Ectodermal cell (in vitro differentiated cells): ENCODE results near the gene SYVN1.

ENCODE experiments used
- H3K27ac ChIP-seq: 2 replicates; pipeline ENCODE4 v1.7.0; 2013; ENCODE audit warnings: mild to moderate bottlenecking, low read depth, low read length; ENCODE audit not compliant: insufficient read depth, poor library complexity, severe bottlenecking
- H3K27me3 ChIP-seq: 2 replicates; pipeline ENCODE4 v1.7.0; 2013; ENCODE audit warnings: mild to moderate bottlenecking, low read length; ENCODE audit not compliant: insufficient read depth, control insufficient read depth, poor library complexity, severe bottlenecking
- H3K36me3 ChIP-seq: one replicate; pipeline ENCODE4 v1.7.0; 2013; ENCODE audit warnings: low read length; ENCODE audit not compliant: control insufficient read depth, insufficient read depth
- H3K4me1 ChIP-seq: one replicate; pipeline ENCODE4 v1.7.0; 2013; ENCODE audit warnings: low read length; ENCODE audit not compliant: control insufficient read depth, insufficient read depth
- H3K4me3 ChIP-seq: 2 replicates; pipeline ENCODE4 v1.7.0; 2013; ENCODE audit warnings: low read depth, low read length, control low read depth; ENCODE audit not compliant: insufficient read depth
- H3K9me3 ChIP-seq: 2 replicates; pipeline ENCODE4 v1.7.0; 2013; ENCODE audit warnings: mild to moderate bottlenecking, low read length, moderate library complexity; ENCODE audit not compliant: control insufficient read depth
- WGBS, 2 experiments: methylation state at CpG; one replicate each; pipeline ENCODE4 v1.1.7; 2013; ENCODE audit warnings: missing lambda C conversion rate in 2 of 2; 5-methylcytosine and 5-hydroxymethylcytosine counted together

Gene SYVN1

GRCh38 chr11:65127473-65128181, 6.7 kb downstream of the SYVN1 start:
- Histone ChIP-seq H3K27me3 (no peaks in the 10 kb centered on the region), H3K36me3 (peaks cover 20% of the 10 kb centered on the region), H3K4me3 (no peak overlapping the region), H3K9me3 (no peaks in the 10 kb centered on the region), H3K4me1 (no peaks in the 10 kb centered on the region), H3K27ac (no peak overlapping the region)
- WGBS, 2 experiments: 93 to 96% methylated on average over 12 of the region's 12 CpGs

GRCh38 chr11:65126624-65127274, 7.6 kb downstream of the SYVN1 start:
- WGBS, 2 experiments: 91 to 96% methylated on average over 6 of the region's 6 CpGs
- H3K36me3 ChIP-seq: peaks cover 20% of the 10 kb centered on the region

DNA sequence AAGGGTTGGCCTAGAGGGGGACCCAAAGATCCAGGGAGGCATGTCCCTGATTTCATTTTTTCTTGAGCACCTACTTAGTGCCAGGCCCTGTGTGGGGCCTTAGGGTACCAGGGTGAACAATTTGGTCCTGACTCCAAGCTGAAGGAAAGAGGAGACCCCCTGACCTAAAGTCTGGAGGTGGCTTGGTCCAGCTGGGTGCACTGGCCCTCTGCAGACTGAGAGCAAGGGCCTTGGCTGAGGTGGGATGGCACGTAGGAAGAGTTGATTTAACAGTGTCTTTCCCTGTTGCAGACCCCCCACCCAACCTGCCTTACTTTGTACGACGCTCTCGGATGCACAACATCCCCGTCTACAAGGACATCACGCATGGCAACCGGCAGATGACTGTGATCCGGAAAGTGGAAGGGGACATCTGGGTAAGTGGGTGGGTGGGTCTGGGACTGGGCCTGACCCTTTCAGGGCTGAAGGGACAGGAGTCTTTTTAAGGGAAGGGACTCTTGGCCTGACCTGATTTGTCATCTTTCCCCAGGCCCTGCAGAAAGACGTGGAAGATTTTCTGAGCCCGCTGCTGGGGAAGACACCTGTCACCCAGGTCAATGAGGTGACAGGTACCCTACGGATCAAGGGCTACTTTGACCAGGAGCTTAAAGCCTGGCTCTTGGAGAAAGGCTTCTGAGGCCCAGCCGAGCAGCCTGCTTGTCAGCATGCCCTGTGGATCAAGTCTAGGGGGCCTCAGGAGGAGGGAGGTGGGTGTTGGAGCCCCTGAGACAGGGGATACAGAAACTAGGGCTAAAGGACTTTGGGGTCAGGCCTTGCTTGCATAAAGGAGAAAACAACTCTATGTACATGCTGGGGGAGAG, 8.9 kb downstream of the SYVN1 start:
- H3K27me3 ChIP-seq: no peaks in the 10 kb centered on the region
- no peak overlapping the region for H3K27ac ChIP-seq
- no peaks in the 10 kb centered on the region for H3K9me3 ChIP-seq
- H3K4me3 ChIP-seq: no peak overlapping the region
- peaks cover 23% of the 10 kb centered on the region for H3K36me3 ChIP-seq
- 95 to 97% methylated on average over 12 of the region's 12 CpGs for WGBS, 2 experiments
- H3K4me1 ChIP-seq: no peaks in the 10 kb centered on the region

More at GRCh38 chr11:65126624-65127274, 7.6 kb downstream of the SYVN1 start:
- H3K4me3 ChIP-seq: no peak overlapping the region
- no peaks in the 10 kb centered on the region for H3K27me3 ChIP-seq
- H3K27ac ChIP-seq: no peak overlapping the region
- H3K4me1 ChIP-seq: no peaks in the 10 kb centered on the region
- H3K9me3 ChIP-seq: no peaks in the 10 kb centered on the region

- WGBS, 2 experiments: 94 to 97% methylated on average over 3 to 5 of the region's 5 CpGs
- H3K4me3 ChIP-seq: no peak overlapping the region
- H3K27ac ChIP-seq: no peak overlapping the region
- no peaks in the 10 kb centered on the region for H3K4me1 ChIP-seq
- H3K27me3 ChIP-seq: no peaks in the 10 kb centered on the region
- H3K9me3 ChIP-seq: no peaks in the 10 kb centered on the region
- peaks cover 31% of the 10 kb centered on the region for H3K36me3 ChIP-seq
These were observed 9.7 kb downstream of the SYVN1 start for GRCh38 chr11:65124480-65125196.

- Histone ChIP-seq H3K4me1 (no peaks in the 10 kb centered on the region), H3K27me3 (no peaks in the 10 kb centered on the region), H3K36me3 (peaks cover 32% of the 10 kb centered on the region), H3K9me3 (no peaks in the 10 kb centered on the region), H3K27ac (peak within 1 kb of the TSS; percentile 62), H3K4me3 (peak within 1 kb of the TSS; percentile 95)
- 0 to 1% methylated on average over 64 of the region's 64 CpGs for WGBS, 2 experiments
These were observed 12.2 kb downstream of the SYVN1 start, which contains the start of the genes FAU and MRPL49 for GRCh38 chr11:65121865-65122696. Gene FAU, minus strand, starts transcription at chr11:65122134. Its CDS starts 321 bp downstream, at chr11:65121813. Gene MRPL49, plus strand, starts transcription at chr11:65122321. Its CDS starts 26 bp downstream, at chr11:65122347.

GRCh38 chr11:65121447-65121864, 12.9 kb downstream of the SYVN1 start:
- H3K27ac ChIP-seq: no peak overlapping the region
- 5% methylated on average over 22 of the region's 22 CpGs for WGBS, 2 experiments
- H3K36me3 ChIP-seq: peaks cover 26% of the 10 kb centered on the region

DNA sequence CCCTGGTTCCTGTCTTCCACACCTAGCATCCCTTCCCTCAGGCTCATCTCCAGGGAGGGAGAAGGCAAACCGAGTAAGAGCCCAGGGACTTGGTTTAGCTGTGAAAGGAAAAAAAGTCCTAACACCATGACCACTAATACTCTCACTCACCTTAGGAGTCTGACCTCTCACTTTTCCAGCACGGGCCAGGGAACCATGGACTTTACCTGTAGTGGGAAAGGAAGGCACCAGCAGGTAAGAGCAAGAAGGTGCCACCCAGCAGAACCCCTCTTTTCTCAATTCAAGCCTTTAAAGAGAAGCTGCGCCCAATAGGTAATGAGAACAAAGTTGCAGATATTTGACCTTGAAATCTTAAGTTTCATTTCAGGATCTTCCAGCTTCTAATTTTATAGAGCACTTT, 13.5 kb downstream of the SYVN1 start:
- H3K27me3 ChIP-seq: no peaks in the 10 kb centered on the region
- no peak overlapping the region for H3K27ac ChIP-seq
- H3K4me1 ChIP-seq: peaks cover 7% of the 10 kb centered on the region
- WGBS, 2 experiments: 90 to 99% methylated on average over 3 of the region's 3 CpGs
- no peaks in the 10 kb centered on the region for H3K9me3 ChIP-seq
- H3K4me3 ChIP-seq: peak overlapping the region; percentile 95
- H3K36me3 ChIP-seq: peaks cover 21% of the 10 kb centered on the region

More at GRCh38 chr11:65121447-65121864, 12.9 kb downstream of the SYVN1 start:
- Histone ChIP-seq H3K9me3 (no peaks in the 10 kb centered on the region), H3K4me1 (peaks cover 3% of the 10 kb centered on the region), H3K4me3 (peak overlapping the region; percentile 95), H3K27me3 (no peaks in the 10 kb centered on the region)

GRCh38 chr11:65119670-65119995, 14.7 kb downstream of the SYVN1 start:
- H3K4me3 ChIP-seq: no peak overlapping the region
- H3K27me3 ChIP-seq: no peaks in the 10 kb centered on the region
- H3K9me3 ChIP-seq: no peaks in the 10 kb centered on the region
- peaks cover 7% of the 10 kb centered on the region for H3K4me1 ChIP-seq
- peaks cover 17% of the 10 kb centered on the region for H3K36me3 ChIP-seq
- no peak overlapping the region for H3K27ac ChIP-seq
